Measurements from ENCODE around the gene POU6F2. TPM values are rescaled to one million over a fixed set of nuclear protein-coding genes. Genes with fewer than 3 reads are reported as not detected.

Gene POU6F2
- total RNA-seq, 3 donors from 2014 or later = under 0.01 TPM; not detected in 2

GRCh38 chr7:39181398-39181797, 203.7 kb downstream of the POU6F2 start:
- H3K4me1 ChIP-seq = no peaks in the 10 kb centered on the region
- no peak for DNase-seq (ENCODE audit: low spot score in 2 of 2)
- H3K9me3 ChIP-seq = no peaks in the 10 kb centered on the region
- intact Hi-C loops (cut with DNase I; ENCODE audit: low total_unique reads) = no loop called here
- H3K36me3 ChIP-seq = no peaks in the 10 kb centered on the region
- no peak overlapping the region for H3K27ac ChIP-seq
- H3K27me3 ChIP-seq = no peaks in the 10 kb centered on the region
- no peak overlapping the region for H3K4me3 ChIP-seq
- no peak for TF ChIP-seq POLR2A (IDR thresholded peaks at IDR 0.05)
- TF ChIP-seq CTCF (IDR thresholded peaks at IDR 0.05) = no peak
- TF ChIP-seq POLR2AphosphoS5 (IDR thresholded peaks at IDR 0.05) = no peak

GRCh38 chr7:39183796-39184195, 206.1 kb downstream of the POU6F2 start:
- TF ChIP-seq POLR2AphosphoS5 (IDR thresholded peaks at IDR 0.05) (no peak), POLR2A (IDR thresholded peaks at IDR 0.05) (no peak), CTCF (IDR thresholded peaks at IDR 0.05) (no peak)
- no peaks in the 10 kb centered on the region for H3K4me1 ChIP-seq
- no peaks in the 10 kb centered on the region for H3K36me3 ChIP-seq
- H3K27me3 ChIP-seq = no peaks in the 10 kb centered on the region
- H3K27ac ChIP-seq = no peak overlapping the region
- intact Hi-C loops (cut with DNase I; ENCODE audit: low total_unique reads) = no loop called here
- no peaks in the 10 kb centered on the region for H3K9me3 ChIP-seq
- no peak overlapping the region for H3K4me3 ChIP-seq
- no peak for DNase-seq (ENCODE audit: low spot score in 2 of 2)

- no peak overlapping the region for H3K4me3 ChIP-seq
- intact Hi-C loops (cut with DNase I; ENCODE audit: low total_unique reads) = no loop called here
- H3K9me3 ChIP-seq = no peaks in the 10 kb centered on the region
- DNase-seq (ENCODE audit: low spot score in 2 of 2) = no peak
- TF ChIP-seq POLR2AphosphoS5 (IDR thresholded peaks at IDR 0.05) = no peak
- TF ChIP-seq CTCF (IDR thresholded peaks at IDR 0.05) = no peak
- no peak for TF ChIP-seq POLR2A (IDR thresholded peaks at IDR 0.05)
- H3K4me1 ChIP-seq = no peaks in the 10 kb centered on the region
- H3K36me3 ChIP-seq = no peaks in the 10 kb centered on the region
- H3K27me3 ChIP-seq = no peaks in the 10 kb centered on the region
- H3K27ac ChIP-seq = no peak overlapping the region
Observed at GRCh38 chr7:39184391-39184790, 206.7 kb downstream of the POU6F2 start.

- Histone ChIP-seq H3K9me3 (no peaks in the 10 kb centered on the region), H3K4me1 (no peaks in the 10 kb centered on the region), H3K36me3 (no peaks in the 10 kb centered on the region), H3K27me3 (no peaks in the 10 kb centered on the region), H3K27ac (no peak overlapping the region), H3K4me3 (no peak overlapping the region)
- TF ChIP-seq POLR2AphosphoS5 (IDR thresholded peaks at IDR 0.05) = no peak
- no peak for TF ChIP-seq POLR2A (IDR thresholded peaks at IDR 0.05)
- TF ChIP-seq CTCF (IDR thresholded peaks at IDR 0.05) = no peak
- no peak for DNase-seq (ENCODE audit: low spot score in 2 of 2)
- intact Hi-C loops (cut with DNase I; ENCODE audit: low total_unique reads) = no loop called here
Observed at GRCh38 chr7:39186131-39186530, 208.4 kb downstream of the POU6F2 start.

- H3K36me3 ChIP-seq = no peaks in the 10 kb centered on the region
- H3K27me3 ChIP-seq = no peaks in the 10 kb centered on the region
- no peak overlapping the region for H3K4me3 ChIP-seq
- DNase-seq (ENCODE audit: low spot score in 2 of 2) = no peak
- no peaks in the 10 kb centered on the region for H3K4me1 ChIP-seq
- intact Hi-C loops (cut with DNase I; ENCODE audit: low total_unique reads) = no loop called here
- no peak overlapping the region for H3K27ac ChIP-seq
- TF ChIP-seq CTCF (IDR thresholded peaks at IDR 0.05) (no peak), POLR2A (IDR thresholded peaks at IDR 0.05) (no peak), POLR2AphosphoS5 (IDR thresholded peaks at IDR 0.05) (no peak)
- H3K9me3 ChIP-seq = no peaks in the 10 kb centered on the region
Observed at GRCh38 chr7:39186671-39187070, 209.0 kb downstream of the POU6F2 start.

All from breast epithelium (tissue), 4 donors.